ENCODE data around the gene BCAM. TPM values are rescaled to one million over a fixed set of nuclear protein-coding genes. Genes with fewer than 3 reads are reported as not detected.

BCAM gene
- total and polyA plus RNA-seq, 2 donors (not counting 1 experiment from before 2014, with no cell fraction given) = 12.2 to 20.3 TPM

- Histone ChIP-seq H3K4me3 (replicated peaks in 1 of 4; ENCODE audit: control extremely low read depth in 1 of 4, insufficient read depth in 1 of 4, low read depth in 3 of 4, low read length in 4 of 4) (no peak overlapping the region), H3K9ac (ENCODE audit: insufficient read depth, low read length) (no peak overlapping the region), H4K20me1 (ENCODE audit: control insufficient read depth, extremely low read depth, insufficient read depth, low read length) (no peaks in the 10 kb centered on the region), H3K9me3 (ENCODE audit: control insufficient read depth, insufficient read depth, low read depth, low read length) (no peaks in the 10 kb centered on the region), H3K27ac (ENCODE audit: insufficient read depth, low read length) (no peak overlapping the region), H3K4me1 (ENCODE audit: control insufficient read depth, extremely low read depth, insufficient read depth, low read length) (no peaks in the 10 kb centered on the region), H3K36me3 (ENCODE audit: control insufficient read depth, insufficient read depth, low read length) (peaks cover 6% of the 10 kb centered on the region), H3K4me2 (ENCODE audit: extremely low read depth, insufficient read depth, low read length) (no peak overlapping the region), H3K79me2 (ENCODE audit: control insufficient read depth, insufficient read depth, low read length) (no peaks in the 10 kb centered on the region), H2AFZ (ENCODE audit: low read length) (no peak overlapping the region), H3K27me3 (ENCODE audit: control insufficient read depth, insufficient read depth, low read length) (no peaks in the 10 kb centered on the region)
- TF ChIP-seq CTCF (conservative IDR thresholded peaks at IDR 0.05 in 1 of 2, IDR thresholded peaks at IDR 0.05 in 1 of 2; ENCODE audit: low read depth in 1 of 2, low read length in 2 of 2) (no peak), EZH2 (IDR thresholded peaks at IDR 0.05; ENCODE audit: low read length, missing control alignments) (no peak)
- DNase-seq (ENCODE audit: low read depth in 2 of 2) = no peak
Observed at GRCh38 chr19:44816301-44816700, 7.4 kb downstream of the BCAM start.

GRCh38 chr19:44817725-44818465 is 9.0 kb downstream of the BCAM start:
- TF ChIP-seq EZH2 (IDR thresholded peaks at IDR 0.05; ENCODE audit: low read length, missing control alignments) = no peak
- no peak for TF ChIP-seq CTCF (conservative IDR thresholded peaks at IDR 0.05 in 1 of 2, IDR thresholded peaks at IDR 0.05 in 1 of 2; ENCODE audit: low read depth in 1 of 2, low read length in 2 of 2)
- H3K27me3 ChIP-seq (ENCODE audit: control insufficient read depth, insufficient read depth, low read length) = no peaks in the 10 kb centered on the region
- no peaks in the 10 kb centered on the region for H3K4me1 ChIP-seq (ENCODE audit: control insufficient read depth, extremely low read depth, insufficient read depth, low read length)
- H3K36me3 ChIP-seq (ENCODE audit: control insufficient read depth, insufficient read depth, low read length) = peaks cover 6% of the 10 kb centered on the region
- H3K27ac ChIP-seq (ENCODE audit: insufficient read depth, low read length) = no peak overlapping the region
- no peaks in the 10 kb centered on the region for H3K9me3 ChIP-seq (ENCODE audit: control insufficient read depth, insufficient read depth, low read depth, low read length)
- no peaks in the 10 kb centered on the region for H3K79me2 ChIP-seq (ENCODE audit: control insufficient read depth, insufficient read depth, low read length)
- H3K4me3 ChIP-seq (replicated peaks in 1 of 4; ENCODE audit: control extremely low read depth in 1 of 4, insufficient read depth in 1 of 4, low read depth in 3 of 4, low read length in 4 of 4) = no peak overlapping the region
- H2AFZ ChIP-seq (ENCODE audit: low read length) = no peak overlapping the region
- no peak for DNase-seq (ENCODE audit: low read depth in 2 of 2)
- no peak overlapping the region for H3K9ac ChIP-seq (ENCODE audit: insufficient read depth, low read length)
- H3K4me2 ChIP-seq (ENCODE audit: extremely low read depth, insufficient read depth, low read length) = no peak overlapping the region
- H4K20me1 ChIP-seq (ENCODE audit: control insufficient read depth, extremely low read depth, insufficient read depth, low read length) = no peaks in the 10 kb centered on the region

- Histone ChIP-seq H4K20me1 (ENCODE audit: control insufficient read depth, extremely low read depth, insufficient read depth, low read length) (no peaks in the 10 kb centered on the region), H3K4me2 (ENCODE audit: extremely low read depth, insufficient read depth, low read length) (no peak overlapping the region), H3K79me2 (ENCODE audit: control insufficient read depth, insufficient read depth, low read length) (no peaks in the 10 kb centered on the region), H3K4me3 (replicated peaks in 1 of 4; ENCODE audit: control extremely low read depth in 1 of 4, insufficient read depth in 1 of 4, low read depth in 3 of 4, low read length in 4 of 4) (no peak overlapping the region), H2AFZ (ENCODE audit: low read length) (no peak overlapping the region), H3K27me3 (ENCODE audit: control insufficient read depth, insufficient read depth, low read length) (no peaks in the 10 kb centered on the region), H3K9ac (ENCODE audit: insufficient read depth, low read length) (no peak overlapping the region), H3K9me3 (ENCODE audit: control insufficient read depth, insufficient read depth, low read depth, low read length) (no peaks in the 10 kb centered on the region), H3K27ac (ENCODE audit: insufficient read depth, low read length) (no peak overlapping the region), H3K4me1 (ENCODE audit: control insufficient read depth, extremely low read depth, insufficient read depth, low read length) (no peaks in the 10 kb centered on the region), H3K36me3 (ENCODE audit: control insufficient read depth, insufficient read depth, low read length) (peaks cover 2% of the 10 kb centered on the region)
- TF ChIP-seq CTCF (conservative IDR thresholded peaks at IDR 0.05 in 1 of 2, IDR thresholded peaks at IDR 0.05 in 1 of 2; ENCODE audit: low read depth in 1 of 2, low read length in 2 of 2) = no peak
- no peak for TF ChIP-seq EZH2 (IDR thresholded peaks at IDR 0.05; ENCODE audit: low read length, missing control alignments)
- no peak for DNase-seq (ENCODE audit: low read depth in 2 of 2)
Observed at GRCh38 chr19:44818466-44819031, 9.6 kb downstream of the BCAM start.
